Stimulated activated naive CD4-positive, alpha-beta T cell treated with Interleukin-2 at 50 U/mL for 16 hours (primary cell): Measurements from ENCODE around the gene ZNF280B.
"Not testable (repeated sequence)": the region's sequence is repeated elsewhere in the genome, so short reads cannot be mapped to it uniquely, and the experiment has no call there.

Experiments used
- DNase-seq: peaks from one replicate; lab custom pipeline; 2025; lab: John Stamatoyannopoulos, UW

ZNF280B gene

DNA sequence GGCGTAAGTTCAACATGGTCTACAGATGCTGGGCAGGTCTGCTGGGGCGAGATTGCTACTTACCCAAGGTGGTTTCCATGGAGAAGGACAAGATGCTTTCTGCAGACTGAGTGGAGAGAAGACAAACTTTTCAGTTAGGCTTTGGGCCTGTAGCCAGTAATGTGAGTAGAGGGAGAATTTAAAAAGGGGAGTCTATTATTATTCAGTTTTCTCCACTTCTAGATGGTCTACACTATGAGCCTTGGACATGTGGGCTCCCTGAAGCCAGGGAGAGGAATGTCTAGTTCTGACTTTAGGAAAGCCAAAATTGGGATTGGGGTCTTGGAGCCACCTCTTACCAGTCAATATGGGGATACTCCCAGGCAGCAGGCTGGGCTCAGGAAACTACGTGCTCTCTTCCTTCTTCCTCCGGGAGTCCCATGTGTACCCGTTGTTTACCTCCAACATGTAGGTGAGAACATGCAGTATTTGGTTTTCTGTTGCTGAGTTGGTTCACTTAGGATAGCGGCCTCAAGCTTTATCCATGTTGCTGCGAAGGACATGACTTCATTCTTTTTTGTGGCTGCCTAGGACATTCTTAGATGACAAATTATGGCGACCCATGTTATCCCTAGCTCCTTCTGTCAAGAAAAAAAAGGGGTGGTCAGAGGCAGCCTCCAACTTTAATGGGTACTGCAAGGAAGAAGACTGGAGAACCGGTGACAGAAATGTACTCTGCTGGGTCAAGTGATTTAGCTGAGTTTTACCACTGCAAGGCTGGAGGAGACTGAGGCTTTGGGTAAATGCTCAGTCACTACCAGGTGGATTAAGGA lies 26.3 kb upstream of the ZNF280B start:
- no peak for DNase-seq

GRCh38 chr22:22533863-22534262 lies 25.3 kb upstream of the ZNF280B start:
- no peak for DNase-seq

- DNase-seq: no peak
Measured at GRCh38 chr22:22533417-22533816, 24.9 kb upstream of the ZNF280B start.

GRCh38 chr22:22532547-22533071 lies 24.1 kb upstream of the ZNF280B start:
- DNase-seq: not testable (repeated sequence)

DNA sequence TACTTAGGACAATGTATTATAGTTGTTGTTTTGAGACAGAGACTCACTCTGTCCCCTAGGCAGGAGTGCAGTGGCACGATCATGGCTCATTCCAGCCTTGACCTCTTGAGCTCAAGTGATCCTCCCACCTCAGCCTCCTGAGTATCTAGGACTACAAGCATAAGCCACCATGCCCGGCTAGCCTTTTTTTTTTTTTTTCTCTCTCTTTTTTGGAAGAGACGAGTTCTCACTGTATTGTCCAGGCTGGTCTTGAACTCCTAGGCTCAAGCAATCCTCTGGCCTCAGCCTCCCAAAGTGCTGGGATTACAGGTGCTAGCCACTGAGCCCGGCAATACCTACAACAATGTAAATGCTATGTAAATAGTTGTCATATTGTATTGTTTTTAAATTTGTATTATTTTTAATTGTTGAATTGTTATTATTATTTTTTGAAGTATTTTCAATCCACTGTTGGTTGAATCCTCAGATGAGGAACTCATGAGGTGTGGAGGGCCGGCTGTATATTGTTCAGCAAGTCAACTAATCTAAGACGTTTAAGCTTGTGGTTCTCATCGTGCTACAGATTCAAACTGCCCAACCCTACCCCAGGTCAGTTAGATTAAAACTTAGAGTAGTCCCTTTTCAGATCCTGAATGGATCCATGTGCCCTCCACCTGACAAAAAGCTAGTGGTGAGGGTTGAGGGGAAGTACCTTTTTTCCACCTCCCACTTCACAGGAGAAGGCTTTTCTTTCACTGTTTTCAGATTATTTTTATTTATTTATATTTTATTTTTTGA lies 23.4 kb upstream of the ZNF280B start:
- no peak for DNase-seq

DNA sequence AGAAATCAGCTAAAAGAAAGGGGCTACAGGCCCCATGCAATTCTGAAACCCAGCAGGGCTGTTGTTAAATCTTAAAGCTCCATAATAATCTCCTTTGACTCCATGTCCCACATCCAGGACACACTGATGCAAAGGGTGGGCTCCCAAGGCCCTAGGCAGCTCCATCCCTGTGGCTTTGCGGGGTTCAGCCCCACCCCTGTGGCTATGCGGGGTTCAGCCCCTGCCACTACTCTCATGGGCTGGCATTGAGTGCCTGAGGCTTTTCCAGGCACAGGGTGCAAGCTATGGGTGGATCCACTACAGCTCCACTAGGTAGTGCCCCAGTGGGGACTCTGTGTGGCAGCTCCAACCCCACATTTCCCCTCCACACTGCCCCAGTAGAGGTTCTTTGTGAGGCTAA lies 20.2 kb upstream of the ZNF280B start:
- DNase-seq: no peak

DNA sequence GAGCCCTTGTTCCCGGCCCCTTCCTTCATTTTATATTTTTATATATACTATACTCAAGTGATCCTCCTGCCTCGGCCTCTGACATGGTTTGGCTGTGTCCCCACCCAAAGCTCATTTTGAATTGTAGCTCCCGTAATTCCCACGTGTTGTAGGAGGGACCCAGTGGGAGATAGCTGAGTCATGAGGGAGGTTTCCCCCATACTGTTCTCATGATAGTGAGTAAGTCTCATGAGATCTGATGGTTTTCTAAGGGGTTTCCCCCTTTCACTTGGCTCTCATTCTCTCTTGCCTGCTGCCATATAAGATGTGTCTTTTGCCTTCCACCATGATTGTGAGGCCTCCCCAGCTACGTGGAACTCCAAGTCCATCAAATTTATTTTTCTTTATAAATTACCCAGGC lies 18.8 kb upstream of the ZNF280B start:
- no peak for DNase-seq

DNA sequence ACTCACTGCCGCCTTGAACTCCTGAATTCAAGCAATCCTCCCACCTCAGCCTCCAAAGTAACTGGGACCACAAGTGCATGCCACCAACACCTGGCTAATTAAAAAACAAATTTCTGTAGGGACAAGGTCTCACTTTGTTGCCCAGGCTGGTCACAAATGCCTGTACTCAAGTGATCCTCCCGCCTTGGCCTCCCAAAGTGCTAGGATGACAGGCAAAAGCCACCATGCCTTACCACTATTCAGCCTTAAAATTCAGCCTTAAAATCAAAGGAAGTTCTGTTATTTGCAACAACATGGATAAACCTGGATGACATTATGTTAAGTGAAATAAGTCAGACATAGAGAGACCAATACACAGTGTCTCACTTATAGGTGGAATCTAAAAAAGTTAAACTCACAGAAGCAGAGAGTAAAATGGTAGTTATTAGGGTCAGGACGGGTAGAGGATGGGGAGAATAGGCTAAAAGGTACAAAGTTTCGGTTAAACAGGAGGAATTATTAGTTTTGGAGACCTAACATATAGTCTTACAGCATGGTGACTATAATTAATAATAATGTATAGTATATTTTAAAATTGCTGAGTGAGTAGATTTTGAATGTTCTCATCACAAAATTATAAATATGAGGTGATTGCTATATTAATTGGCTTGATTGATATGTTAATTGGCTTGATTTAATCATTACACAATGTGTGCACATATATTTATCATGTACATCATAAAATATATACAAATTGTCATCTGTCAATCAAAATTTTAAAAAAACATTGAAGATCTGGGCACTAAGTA lies 17.8 kb upstream of the ZNF280B start:
- no peak for DNase-seq

- no peak for DNase-seq
Measured at GRCh38 chr22:22523494-22523893, 15.0 kb upstream of the ZNF280B start.

- no peak for DNase-seq
Measured at GRCh38 chr22:22521631-22522030, 13.1 kb upstream of the ZNF280B start.

- DNase-seq: no peak
Measured at GRCh38 chr22:22520667-22521602, 12.4 kb upstream of the ZNF280B start.

DNA sequence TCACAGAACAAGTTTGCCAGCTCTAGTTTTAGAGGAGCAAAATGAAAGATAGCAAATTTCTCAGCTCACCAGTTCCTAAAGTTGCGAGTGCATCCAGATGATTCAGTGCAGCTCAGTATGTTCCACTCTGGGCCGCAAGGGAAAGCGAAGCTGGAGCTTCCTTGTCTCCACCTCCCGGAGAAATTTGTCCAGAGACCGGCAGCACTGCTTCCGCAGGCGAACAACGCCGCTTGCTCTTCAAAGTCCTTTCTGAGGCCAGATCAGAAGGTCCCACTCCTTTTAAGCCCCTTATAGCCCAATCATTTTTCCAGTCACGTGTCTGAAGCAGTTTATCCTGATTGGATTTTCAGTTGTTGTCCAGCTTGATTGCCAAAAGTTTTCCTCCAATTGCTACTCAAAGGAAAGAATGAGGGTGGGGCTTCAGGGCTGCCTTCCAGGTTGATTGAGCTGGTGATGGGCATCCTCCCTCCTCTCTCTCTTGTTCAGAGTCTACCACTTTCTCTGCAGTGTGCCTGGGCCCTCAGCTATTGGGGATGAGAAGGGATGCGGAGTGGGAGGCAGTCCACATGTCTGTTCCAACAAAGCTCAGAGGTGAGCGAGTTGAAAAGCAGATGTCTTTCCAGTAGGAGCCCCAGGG lies 11.6 kb upstream of the ZNF280B start, which contains the start of gene ZNF280A:
TSS of gene ZNF280A (minus strand) at position 251 of the 637 bp plus-strand sequence. CDS start 4,640 bp downstream, outside the sequence.
- DNase-seq: no peak

GRCh38 chr22:22519591-22519990 lies 11.0 kb upstream of the ZNF280B start:
- no peak for DNase-seq

DNA sequence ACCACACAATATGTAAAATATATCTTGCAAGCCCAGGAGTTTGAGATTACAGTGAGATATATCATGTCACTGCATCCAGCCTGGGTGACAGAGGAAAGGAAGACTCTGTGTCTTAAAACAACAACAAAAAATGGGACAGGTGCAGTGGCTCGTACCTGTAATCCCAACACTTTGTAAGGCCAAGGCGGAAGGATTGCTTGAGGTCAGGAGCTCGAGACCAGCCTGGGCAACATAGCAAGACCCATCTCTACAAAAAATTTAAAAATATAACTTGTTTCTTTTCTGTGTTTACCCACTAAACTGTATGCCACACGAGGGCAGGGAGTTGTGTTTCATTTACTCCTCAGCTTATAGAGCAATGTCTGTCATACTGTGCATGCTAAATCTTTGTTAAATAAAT lies 8.4 kb upstream of the ZNF280B start:
- DNase-seq: no peak

- no peak for DNase-seq
Measured at GRCh38 chr22:22515890-22516289, 7.3 kb upstream of the ZNF280B start.

DNA sequence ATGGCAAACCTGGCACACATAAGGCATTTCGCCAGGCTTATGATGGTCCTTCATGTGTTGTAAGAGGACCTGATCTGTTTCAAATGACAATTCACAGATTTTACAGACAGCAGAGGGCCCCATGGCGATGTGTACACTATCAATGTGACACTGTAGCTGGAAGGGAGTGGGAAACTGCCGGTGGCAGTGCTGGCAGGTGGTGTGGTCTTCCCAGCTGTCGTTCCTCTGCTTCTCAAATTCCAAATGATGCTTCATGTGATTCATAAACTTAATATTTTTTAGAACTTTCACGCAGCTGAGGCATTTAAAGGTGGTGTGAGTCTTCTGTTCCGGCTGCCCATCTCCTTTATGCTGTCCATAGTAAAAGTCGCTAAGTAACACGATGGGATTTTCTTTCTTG lies 5.9 kb upstream of the ZNF280B start:
- DNase-seq: not testable (repeated sequence)

DNA sequence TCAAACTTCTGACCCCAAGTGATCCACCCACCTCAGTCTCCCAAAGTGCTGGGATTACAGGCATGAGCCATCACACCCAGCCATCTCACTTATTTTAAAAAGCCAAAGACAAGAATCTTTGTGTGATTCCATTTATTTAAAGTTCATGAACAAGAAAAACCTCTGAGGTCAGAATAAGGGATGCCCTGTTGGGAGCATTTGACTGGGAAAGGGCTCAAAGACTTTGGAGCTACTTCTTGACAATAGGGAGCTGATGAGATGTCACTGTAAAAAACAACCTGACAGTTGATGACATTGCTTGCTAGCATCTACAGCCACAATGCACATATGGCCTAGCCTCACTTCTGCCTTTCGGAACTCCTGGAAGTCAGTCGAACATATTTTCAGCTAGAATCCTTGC lies 5.1 kb upstream of the ZNF280B start:
- DNase-seq: no peak

GRCh38 chr22:22512951-22513350 lies 4.4 kb upstream of the ZNF280B start:
- no peak for DNase-seq

GRCh38 chr22:22510833-22511232 lies 2.3 kb upstream of the ZNF280B start:
- DNase-seq: not testable (repeated sequence)

DNA sequence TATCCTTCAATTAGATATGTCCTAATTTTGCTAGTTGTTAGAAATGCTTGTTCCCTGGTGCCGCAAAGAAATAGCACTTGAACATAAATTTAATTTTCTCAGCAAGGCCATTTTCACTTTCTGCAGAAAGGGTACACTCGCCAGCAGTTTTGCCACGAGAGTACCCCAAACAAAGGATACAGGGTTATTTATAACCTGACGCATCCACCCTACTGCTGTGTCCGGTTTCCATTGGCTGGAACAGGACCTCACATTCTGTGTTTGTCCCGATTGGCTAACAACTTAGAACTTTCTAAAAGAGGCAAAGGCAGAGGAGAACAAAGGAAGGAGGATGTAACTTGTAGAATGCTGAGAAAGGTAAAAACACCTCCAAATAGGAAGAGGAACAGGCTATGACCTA lies 1.4 kb upstream of the ZNF280B start:
- not testable (repeated sequence) for DNase-seq
